Smooth muscle cell (in vitro differentiated cells): ENCODE measurements around the gene LGR5. TPM values are rescaled to one million over a fixed set of nuclear protein-coding genes. Genes with fewer than 3 reads are reported as not detected.

Experiments used
- DNase-seq: peaks from one replicate; lab custom pipeline; 2025; ENCODE audit not compliant: unreplicated experiment; lab: John Stamatoyannopoulos, UW
- H2AFZ ChIP-seq: fragments of 200-600 bp; sonication (generic); 2 replicates; pipeline ENCODE4 v1.6.0; 2016; ENCODE audit warnings: antibody characterized with exemption, low read depth, mild to moderate bottlenecking
- H3F3A ChIP-seq: fragments of 200-600 bp; sonication (generic); 2 replicates; pipeline ENCODE4 v1.6.0; 2017; ENCODE audit warnings: antibody characterized with exemption, low read depth
- H3K27ac ChIP-seq: fragments of 200-600 bp; sonication (generic); 2 replicates; pipeline ENCODE4 v1.5.1; 2016; ENCODE audit warnings: low read depth, mild to moderate bottlenecking
- H3K27me3 ChIP-seq: fragments of 200-600 bp; sonication (generic); 2 replicates; pipeline ENCODE4 v1.6.1; 2016; ENCODE audit warnings: low read depth, mild to moderate bottlenecking
- H3K36me3 ChIP-seq: fragments of 200-600 bp; sonication (generic); 2 replicates; pipeline ENCODE4 v1.5.1; 2016; ENCODE audit warnings: low read depth
- H3K4me1 ChIP-seq: fragments of 200-600 bp; sonication (generic); 2 replicates; pipeline ENCODE4 v1.5.1; 2016; ENCODE audit warnings: low read depth
- H3K4me2 ChIP-seq: fragments of 200-600 bp; sonication (generic); 2 replicates; pipeline ENCODE4 v1.6.0; 2016; ENCODE audit warnings: mild to moderate bottlenecking
- H3K4me3 ChIP-seq: fragments of 200-600 bp; sonication (generic); 2 replicates; pipeline ENCODE4 v1.5.1; 2016; ENCODE audit warnings: mild to moderate bottlenecking
- H3K79me2 ChIP-seq: fragments of 200-600 bp; sonication (generic); 2 replicates; pipeline ENCODE4 v1.6.0; 2016; ENCODE audit warnings: low read depth, mild to moderate bottlenecking
- H3K9ac ChIP-seq: fragments of 200-600 bp; sonication (generic); 2 replicates; pipeline ENCODE4 v1.6.0; 2016; ENCODE audit warnings: low read depth
- H3K9me3 ChIP-seq: fragments of 200-600 bp; sonication (generic); replicated peaks from 2 replicates; pipeline ENCODE4 v1.5.1; 2016; ENCODE audit warnings: low read depth
- H4K20me1 ChIP-seq: fragments of 200-600 bp; sonication (generic); 2 replicates; pipeline ENCODE4 v1.6.0; 2016; ENCODE audit warnings: low read depth
- CTCF ChIP-seq: fragments of 200-600 bp; sonication (generic); IDR thresholded peaks from 2 replicates; pipeline ENCODE4 v1.5.1; 2017; ENCODE audit warnings: borderline replicate concordance, mild to moderate bottlenecking, antibody characterized with exemption; ENCODE audit not compliant: insufficient read depth, poor library complexity, severe bottlenecking
- whole genome bisulfite sequencing: methylation state at CpG from one replicate; pipeline ENCODE4 v1.1.7; 2016; ENCODE audit warnings: low lambda C conversion rate; 5-methylcytosine and 5-hydroxymethylcytosine counted together
- polyA plus RNA-seq: library from polyadenylated mRNA; unstranded; fragments of >200 nt; fragmentation: Nextera tagmentation; extraction: Ambion mirVana; gene quantifications from 2 replicates; pipeline ENCODE4 v1.2.1, GENCODE V29; 2016
- total RNA-seq: library from RNA; depleted of rRNA; stranded (reverse); fragments of >200 nt; gene quantifications from 2 replicates; pipeline ENCODE4 v1.2.3, GENCODE V29; 2014

The LGR5 gene
- total and polyA plus RNA-seq, 2 experiments from 2014 or later, result 0.30 to 0.54 TPM

- Histone ChIP-seq H3K9ac (no peak overlapping the region), H3K4me1 (no peaks in the 10 kb centered on the region), H3K79me2 (no peaks in the 10 kb centered on the region), H4K20me1 (no peaks in the 10 kb centered on the region), H3F3A (no peaks in the 10 kb centered on the region), H2AFZ (no peak overlapping the region), H3K27me3 (no peaks in the 10 kb centered on the region), H3K27ac (no peak overlapping the region), H3K4me2 (no peak overlapping the region), H3K36me3 (no peaks in the 10 kb centered on the region), H3K4me3 (no peak overlapping the region), H3K9me3 (no peaks in the 10 kb centered on the region)
- DNase-seq, result no peak
- no peak for TF ChIP-seq CTCF
- 96% methylated on average over 1 of the region's 1 CpG for WGBS
These were observed 31.9 kb upstream of the LGR5 start for GRCh38 chr12:71407732-71408131.

DNA sequence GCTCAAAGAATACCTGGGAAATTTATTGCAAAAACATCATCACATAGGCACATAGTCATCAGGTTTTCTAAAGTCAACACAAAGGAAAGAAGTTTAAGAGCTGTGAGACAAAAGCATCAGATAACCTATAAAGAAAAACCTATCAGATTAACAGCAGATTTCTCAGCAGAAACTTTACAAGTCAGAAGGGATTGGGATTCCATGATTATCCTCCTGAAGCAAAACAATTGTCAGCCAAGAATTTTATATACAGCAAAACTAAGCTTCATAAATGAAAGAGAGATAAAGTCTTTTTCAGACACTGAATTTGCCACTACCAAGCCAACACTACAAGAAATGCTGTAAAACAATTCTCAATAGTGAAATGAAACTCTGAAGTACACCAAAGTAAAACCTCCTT is 28.8 kb upstream of the LGR5 start:
- Histone ChIP-seq H4K20me1 (no peaks in the 10 kb centered on the region), H3K27ac (no peak overlapping the region), H3K4me1 (no peaks in the 10 kb centered on the region), H3K4me3 (no peak overlapping the region), H3K27me3 (no peaks in the 10 kb centered on the region), H3K79me2 (no peaks in the 10 kb centered on the region), H3K4me2 (no peak overlapping the region), H3K9ac (no peak overlapping the region), H3K36me3 (no peaks in the 10 kb centered on the region), H3K9me3 (no peaks in the 10 kb centered on the region), H3F3A (no peaks in the 10 kb centered on the region), H2AFZ (no peak overlapping the region)
- TF ChIP-seq CTCF, result no peak
- no peak for DNase-seq

DNA sequence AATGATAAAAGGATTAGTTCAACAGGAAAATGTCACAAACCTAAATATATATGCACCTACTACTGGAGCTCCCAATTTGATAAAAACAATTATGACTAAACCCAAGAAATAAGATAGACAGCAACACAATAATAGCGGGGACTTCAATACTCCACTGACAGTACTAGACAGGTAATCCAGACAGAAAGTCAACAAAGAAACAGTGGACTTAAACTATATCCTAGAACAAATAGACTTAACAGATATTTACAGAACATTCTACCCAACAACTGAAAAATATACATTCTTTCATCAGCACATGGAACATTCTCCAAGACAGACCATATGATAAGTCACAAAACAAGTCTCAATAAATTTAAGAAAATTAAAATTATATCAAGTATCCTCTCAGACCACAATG is 28.0 kb upstream of the LGR5 start:
- Histone ChIP-seq H3K4me1 (no peaks in the 10 kb centered on the region), H3K27me3 (no peaks in the 10 kb centered on the region), H3F3A (no peaks in the 10 kb centered on the region), H3K36me3 (no peaks in the 10 kb centered on the region), H3K9ac (no peak overlapping the region), H3K79me2 (no peaks in the 10 kb centered on the region), H4K20me1 (no peaks in the 10 kb centered on the region), H3K27ac (no peak overlapping the region), H2AFZ (no peak overlapping the region), H3K4me3 (no peak overlapping the region), H3K9me3 (no peaks in the 10 kb centered on the region), H3K4me2 (no peak overlapping the region)
- DNase-seq, result no peak
- no peak for TF ChIP-seq CTCF
- WGBS, result 97% methylated on average over 1 of the region's 1 CpG

DNA sequence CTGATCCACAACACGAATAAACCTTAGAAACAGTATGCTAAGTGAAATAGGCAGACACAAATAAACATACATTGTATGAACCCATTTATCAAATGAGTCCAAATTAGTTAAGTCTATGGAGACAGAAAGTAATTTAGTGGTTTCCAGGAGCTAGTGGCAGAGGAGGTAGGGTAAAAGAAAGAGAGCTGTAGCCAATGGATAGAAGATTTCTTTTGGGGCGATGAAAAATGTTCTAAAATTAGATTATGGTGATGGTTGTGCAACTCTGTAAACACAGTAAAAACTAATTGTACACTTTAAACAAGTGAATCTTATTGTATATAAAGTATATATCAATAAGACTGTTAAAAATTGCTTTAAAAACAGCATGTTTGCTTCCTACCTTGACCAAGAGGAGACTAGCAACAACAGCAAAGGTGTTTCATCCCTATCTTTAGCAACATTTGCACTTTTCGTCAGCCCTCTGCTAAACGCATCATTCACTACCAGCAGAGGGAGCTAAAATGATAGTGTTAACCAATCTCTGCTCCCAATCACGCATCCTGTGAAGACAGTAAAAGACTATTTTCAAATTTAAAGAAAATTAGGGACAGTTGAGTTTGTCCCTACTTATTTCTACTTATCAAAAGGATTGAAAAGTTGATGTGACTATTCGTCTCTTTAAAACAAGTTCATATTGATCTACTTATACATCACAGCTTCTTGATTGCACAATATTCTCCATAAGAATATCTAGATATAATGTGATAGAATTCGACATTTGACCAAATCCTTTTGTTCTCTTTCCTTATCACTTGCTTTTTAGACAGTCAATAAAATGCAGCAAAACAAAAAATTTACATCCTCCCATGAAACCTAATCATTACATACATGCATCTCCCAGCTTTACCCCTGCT is 24.0 kb upstream of the LGR5 start:
- TF ChIP-seq CTCF, result peak; percentile 91
- WGBS, result 37% methylated on average over 7 of the region's 7 CpGs
- no peaks in the 10 kb centered on the region for H3K36me3 ChIP-seq
- no peak overlapping the region for H3K4me3 ChIP-seq
- H3K79me2 ChIP-seq, result no peaks in the 10 kb centered on the region
- no peaks in the 10 kb centered on the region for H3K27me3 ChIP-seq
- H2AFZ ChIP-seq, result no peak overlapping the region
- H3K4me2 ChIP-seq, result no peak overlapping the region
- H3K4me1 ChIP-seq, result no peaks in the 10 kb centered on the region
- H3F3A ChIP-seq, result no peaks in the 10 kb centered on the region
- H4K20me1 ChIP-seq, result no peaks in the 10 kb centered on the region
- no peak for DNase-seq
- H3K27ac ChIP-seq, result no peak overlapping the region
- H3K9me3 ChIP-seq, result no peaks in the 10 kb centered on the region
- H3K9ac ChIP-seq, result no peak overlapping the region
